SK-N-SH (cell line): ENCODE results near the gene SLC24A3.

ENCODE experiments used
- GABPA ChIP-seq: IDR thresholded peaks from 2 replicates; pipeline ENCODE4 v1.4.0; 2012; ENCODE audit warnings: low read depth, mild to moderate bottlenecking
- TF ChIP-seq, protein P1 (sequence below): fragments of 200-600 bp; sonication (generic); IDR thresholded peaks from 2 replicates; pipeline ENCODE4 v1.6.1; 2017; ENCODE audit warnings: antibody characterized with exemption, mild to moderate bottlenecking, moderate library complexity

DNA sequence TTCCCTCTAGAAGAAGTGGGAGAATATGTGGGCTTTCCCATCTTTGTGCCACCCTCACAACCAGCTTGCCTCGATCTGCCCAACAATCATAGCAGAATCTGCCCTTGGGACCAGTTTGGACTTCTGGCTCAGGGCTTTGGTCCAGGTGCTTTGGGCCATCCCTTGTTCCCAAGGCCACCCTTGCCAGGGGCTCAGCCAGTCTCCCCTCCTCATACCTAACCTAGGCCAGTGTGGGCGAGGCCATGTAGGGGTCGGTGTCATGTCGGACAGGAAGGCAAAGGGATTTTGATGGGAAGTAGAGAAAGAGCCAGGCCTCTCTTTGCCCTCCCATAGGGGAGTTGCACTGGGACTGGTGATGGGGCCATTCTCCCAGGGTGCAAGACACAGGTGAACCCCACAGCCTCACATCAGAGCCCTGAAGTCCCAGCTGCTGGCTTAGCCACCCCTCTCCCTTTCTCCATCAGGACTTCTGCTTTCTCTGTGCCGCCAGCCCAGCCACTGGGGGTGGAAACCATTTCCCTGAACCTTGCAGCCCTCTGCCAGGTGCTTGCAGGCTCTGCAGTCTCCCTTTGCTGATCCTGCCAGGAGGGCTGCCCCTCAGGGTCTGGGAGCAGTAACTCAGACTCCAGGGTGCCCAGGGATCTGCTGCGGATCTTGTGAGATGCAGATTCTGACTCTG lies 60.7 kb downstream of the SLC24A3 start:
- TF ChIP-seq, protein P1, sequence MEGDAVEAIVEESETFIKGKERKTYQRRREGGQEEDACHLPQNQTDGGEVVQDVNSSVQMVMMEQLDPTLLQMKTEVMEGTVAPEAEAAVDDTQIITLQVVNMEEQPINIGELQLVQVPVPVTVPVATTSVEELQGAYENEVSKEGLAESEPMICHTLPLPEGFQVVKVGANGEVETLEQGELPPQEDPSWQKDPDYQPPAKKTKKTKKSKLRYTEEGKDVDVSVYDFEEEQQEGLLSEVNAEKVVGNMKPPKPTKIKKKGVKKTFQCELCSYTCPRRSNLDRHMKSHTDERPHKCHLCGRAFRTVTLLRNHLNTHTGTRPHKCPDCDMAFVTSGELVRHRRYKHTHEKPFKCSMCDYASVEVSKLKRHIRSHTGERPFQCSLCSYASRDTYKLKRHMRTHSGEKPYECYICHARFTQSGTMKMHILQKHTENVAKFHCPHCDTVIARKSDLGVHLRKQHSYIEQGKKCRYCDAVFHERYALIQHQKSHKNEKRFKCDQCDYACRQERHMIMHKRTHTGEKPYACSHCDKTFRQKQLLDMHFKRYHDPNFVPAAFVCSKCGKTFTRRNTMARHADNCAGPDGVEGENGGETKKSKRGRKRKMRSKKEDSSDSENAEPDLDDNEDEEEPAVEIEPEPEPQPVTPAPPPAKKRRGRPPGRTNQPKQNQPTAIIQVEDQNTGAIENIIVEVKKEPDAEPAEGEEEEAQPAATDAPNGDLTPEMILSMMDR, result no peak
- TF ChIP-seq GABPA, result no peak
